DOHH2 (cell line): ENCODE data around the gene UPF2.

Experiments
- H3F3A ChIP-seq: fragments of 200-600 bp; sonication (generic), shearing (Covaris generic); 2 replicates; pipeline ENCODE4 v1.6.0; 2016; ENCODE audit warnings: antibody characterized with exemption, mild to moderate bottlenecking; ENCODE audit not compliant: control insufficient read depth, insufficient read depth
- H3K27ac ChIP-seq: fragments of 200-600 bp; sonication (generic); 2 replicates; pipeline ENCODE4 v1.5.1; 2014; ENCODE audit warnings: low read depth, mild to moderate bottlenecking, low read length, moderate library complexity
- H3K27me3 ChIP-seq: fragments of 200-600 bp; sonication (generic); 2 replicates; pipeline ENCODE4 v1.6.1; 2014; ENCODE audit warnings: mild to moderate bottlenecking, low read length, mixed read lengths; ENCODE audit not compliant: control insufficient read depth
- H3K36me3 ChIP-seq: fragments of 200-600 bp; sonication (generic); 2 replicates; pipeline ENCODE4 v1.6.1; 2014; ENCODE audit warnings: mild to moderate bottlenecking, low read length, moderate library complexity, mixed read lengths; ENCODE audit not compliant: control insufficient read depth
- H3K4me1 ChIP-seq: fragments of 200-600 bp; sonication (generic); 2 replicates; pipeline ENCODE4 v1.6.1; 2014; ENCODE audit warnings: mild to moderate bottlenecking, low read length, mixed read lengths; ENCODE audit not compliant: control insufficient read depth
- H3K4me2 ChIP-seq: fragments of 200-600 bp; sonication (generic); 2 replicates; pipeline ENCODE4 v1.6.0; 2014; ENCODE audit warnings: mild to moderate bottlenecking, low read length, moderate library complexity
- H3K4me3 ChIP-seq: fragments of 200-600 bp; sonication (generic); 2 replicates; pipeline ENCODE4 v1.5.1; 2014; ENCODE audit warnings: mild to moderate bottlenecking, low read length, mixed read lengths
- H3K79me2 ChIP-seq: fragments of 200-600 bp; sonication (generic); 2 replicates; pipeline ENCODE4 v1.6.1; 2014; ENCODE audit warnings: mild to moderate bottlenecking, low read length, mixed read lengths; ENCODE audit not compliant: control insufficient read depth
- H3K9me2 ChIP-seq: fragments of 200-600 bp; sonication (generic); replicated peaks from 2 replicates; pipeline ENCODE4 v1.6.1; 2014; ENCODE audit warnings: mild to moderate bottlenecking, low read length, mixed read lengths; ENCODE audit not compliant: control insufficient read depth
- H3K9me3 ChIP-seq: fragments of 200-600 bp; sonication (generic); 2 replicates; pipeline ENCODE4 v1.6.1; 2014; ENCODE audit warnings: antibody characterized with exemption, low read length, mixed read lengths; ENCODE audit not compliant: control insufficient read depth, insufficient read depth
- H4K20me1 ChIP-seq: fragments of 200-600 bp; sonication (generic); 2 replicates; pipeline ENCODE4 v1.6.0; 2014; ENCODE audit warnings: low read depth, mild to moderate bottlenecking, antibody characterized with exemption, low read length, moderate library complexity; ENCODE audit not compliant: control insufficient read depth, insufficient read depth
- CTCF ChIP-seq: fragments of 200-600 bp; sonication (generic); IDR thresholded peaks from one replicate; pipeline ENCODE4 v1.5.1; 2014; ENCODE audit warnings: antibody characterized with exemption, mild to moderate bottlenecking, low read depth, low read length; ENCODE audit not compliant: poor library complexity, severe bottlenecking
- EZH2phosphoT487 ChIP-seq: fragments of 200-600 bp; sonication (generic); IDR thresholded peaks from 2 replicates; pipeline ENCODE4 v1.6.1; 2017; ENCODE audit warnings: borderline replicate concordance, mild to moderate bottlenecking, antibody characterized with exemption, low read length, moderate library complexity, mixed read lengths

The UPF2 gene

GRCh38 chr10:11898372-11899066, 144.1 kb downstream of the UPF2 start:
- no peaks in the 10 kb centered on the region for H3K9me3 ChIP-seq
- H4K20me1 ChIP-seq: no peaks in the 10 kb centered on the region
- no peak overlapping the region for H3K27ac ChIP-seq
- no peaks in the 10 kb centered on the region for H3K9me2 ChIP-seq
- no peaks in the 10 kb centered on the region for H3K4me1 ChIP-seq
- H3K27me3 ChIP-seq: no peaks in the 10 kb centered on the region
- no peak for TF ChIP-seq CTCF
- TF ChIP-seq EZH2phosphoT487: no peak
- no peak overlapping the region for H3K4me2 ChIP-seq
- H3F3A ChIP-seq: no peaks in the 10 kb centered on the region
- H3K4me3 ChIP-seq: no peak overlapping the region
- no peaks in the 10 kb centered on the region for H3K36me3 ChIP-seq
- H3K79me2 ChIP-seq: no peaks in the 10 kb centered on the region

- Histone ChIP-seq H3K4me1 (no peaks in the 10 kb centered on the region), H3K79me2 (no peaks in the 10 kb centered on the region), H3F3A (no peaks in the 10 kb centered on the region), H3K4me3 (no peak overlapping the region), H3K27ac (no peak overlapping the region), H3K9me2 (no peaks in the 10 kb centered on the region), H3K27me3 (no peaks in the 10 kb centered on the region), H3K9me3 (no peaks in the 10 kb centered on the region), H3K36me3 (no peaks in the 10 kb centered on the region), H4K20me1 (no peaks in the 10 kb centered on the region), H3K4me2 (no peak overlapping the region)
- TF ChIP-seq EZH2phosphoT487: no peak
- TF ChIP-seq CTCF: no peak
Observed at GRCh38 chr10:11898033-11898371, 144.6 kb downstream of the UPF2 start.

DNA sequence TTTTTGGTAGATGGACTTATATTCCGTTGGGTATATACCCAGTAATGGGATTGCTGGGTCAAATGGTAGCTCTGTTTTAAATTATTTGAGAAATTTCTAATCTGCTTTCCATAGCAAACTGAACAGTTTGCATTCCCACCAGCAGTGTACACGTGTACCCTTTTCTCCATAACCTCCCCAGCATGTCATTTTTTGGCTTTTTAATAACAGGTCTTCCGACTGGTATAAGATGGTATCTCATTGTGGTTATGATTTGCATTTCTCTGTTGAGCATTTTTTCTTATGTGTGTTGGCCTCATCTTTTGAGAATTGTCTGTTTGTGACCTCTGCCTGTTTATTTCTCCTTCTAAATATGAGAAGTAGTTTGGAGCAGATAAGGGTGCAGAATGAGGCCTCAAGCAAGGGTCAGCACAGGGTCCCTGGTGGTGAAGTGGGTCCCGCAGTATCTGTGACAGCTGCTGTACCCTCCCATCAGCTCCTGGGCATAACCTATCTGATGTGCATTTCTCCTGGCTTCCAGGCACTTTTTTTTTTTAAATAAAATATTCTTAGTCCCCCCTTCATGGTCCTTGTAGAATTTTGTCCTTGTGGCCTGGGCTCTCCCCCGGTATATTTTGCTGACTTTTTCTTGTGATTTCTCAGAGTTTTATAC, 145.9 kb downstream of the UPF2 start:
- Histone ChIP-seq H3K9me3 (no peaks in the 10 kb centered on the region), H3K27ac (no peak overlapping the region), H3K79me2 (no peaks in the 10 kb centered on the region), H3F3A (no peaks in the 10 kb centered on the region), H3K4me1 (no peaks in the 10 kb centered on the region), H3K9me2 (no peaks in the 10 kb centered on the region), H4K20me1 (no peaks in the 10 kb centered on the region), H3K4me2 (no peak overlapping the region), H3K36me3 (no peaks in the 10 kb centered on the region), H3K4me3 (no peak overlapping the region), H3K27me3 (no peaks in the 10 kb centered on the region)
- no peak for TF ChIP-seq EZH2phosphoT487

- no peaks in the 10 kb centered on the region for H3K9me2 ChIP-seq
- no peak overlapping the region for H3K4me2 ChIP-seq
- H3K36me3 ChIP-seq: no peaks in the 10 kb centered on the region
- H3K79me2 ChIP-seq: no peaks in the 10 kb centered on the region
- H4K20me1 ChIP-seq: no peaks in the 10 kb centered on the region
- no peaks in the 10 kb centered on the region for H3K4me1 ChIP-seq
- no peaks in the 10 kb centered on the region for H3K27me3 ChIP-seq
- no peak overlapping the region for H3K27ac ChIP-seq
- no peaks in the 10 kb centered on the region for H3F3A ChIP-seq
- no peak for TF ChIP-seq CTCF
- TF ChIP-seq EZH2phosphoT487: no peak
- no peak overlapping the region for H3K4me3 ChIP-seq
- H3K9me3 ChIP-seq: no peaks in the 10 kb centered on the region
Observed at GRCh38 chr10:11895598-11895997, 147.0 kb downstream of the UPF2 start.
